Measurements from ENCODE around the gene GPHB5.

DNA sequence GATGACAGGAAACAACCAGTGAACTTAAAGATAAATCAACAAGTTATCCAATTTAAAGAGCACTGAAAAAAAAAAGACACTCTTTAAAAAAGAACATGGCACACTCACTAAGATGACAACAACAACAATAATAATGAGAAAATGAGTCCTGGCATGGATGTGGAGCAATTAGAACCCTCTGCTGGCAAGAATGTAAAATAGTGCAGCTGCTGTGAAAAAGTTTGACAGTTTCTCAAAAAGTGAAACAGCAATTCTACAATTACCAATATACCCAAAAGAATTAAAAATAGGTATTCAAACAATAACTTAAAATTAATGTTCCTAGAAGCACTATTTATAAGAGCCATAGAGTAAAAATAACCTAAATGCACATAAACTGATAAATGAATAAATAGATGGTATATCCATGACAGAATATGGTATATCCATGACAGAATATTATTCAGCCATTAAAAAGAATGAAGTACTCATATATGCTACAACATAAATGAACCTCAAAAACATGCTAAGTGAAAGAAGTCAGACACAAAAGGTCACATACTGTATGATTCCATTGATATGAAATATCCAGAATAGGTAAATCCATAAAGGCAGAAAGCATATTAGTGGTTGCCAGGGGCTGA lies 49.1 kb upstream of the GPHB5 start:
- TF ChIP-seq EZH2 (IDR thresholded peaks at IDR 0.05; ENCODE audit: borderline replicate concordance), result no peak
- TF ChIP-seq, protein P1, sequence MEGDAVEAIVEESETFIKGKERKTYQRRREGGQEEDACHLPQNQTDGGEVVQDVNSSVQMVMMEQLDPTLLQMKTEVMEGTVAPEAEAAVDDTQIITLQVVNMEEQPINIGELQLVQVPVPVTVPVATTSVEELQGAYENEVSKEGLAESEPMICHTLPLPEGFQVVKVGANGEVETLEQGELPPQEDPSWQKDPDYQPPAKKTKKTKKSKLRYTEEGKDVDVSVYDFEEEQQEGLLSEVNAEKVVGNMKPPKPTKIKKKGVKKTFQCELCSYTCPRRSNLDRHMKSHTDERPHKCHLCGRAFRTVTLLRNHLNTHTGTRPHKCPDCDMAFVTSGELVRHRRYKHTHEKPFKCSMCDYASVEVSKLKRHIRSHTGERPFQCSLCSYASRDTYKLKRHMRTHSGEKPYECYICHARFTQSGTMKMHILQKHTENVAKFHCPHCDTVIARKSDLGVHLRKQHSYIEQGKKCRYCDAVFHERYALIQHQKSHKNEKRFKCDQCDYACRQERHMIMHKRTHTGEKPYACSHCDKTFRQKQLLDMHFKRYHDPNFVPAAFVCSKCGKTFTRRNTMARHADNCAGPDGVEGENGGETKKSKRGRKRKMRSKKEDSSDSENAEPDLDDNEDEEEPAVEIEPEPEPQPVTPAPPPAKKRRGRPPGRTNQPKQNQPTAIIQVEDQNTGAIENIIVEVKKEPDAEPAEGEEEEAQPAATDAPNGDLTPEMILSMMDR (IDR thresholded peaks at IDR 0.05; ENCODE audit: poor library complexity), result no peak

Measured in hepatocyte (in vitro differentiated cells).